ENCODE results near the gene CRB2. TPM values are rescaled to one million over a fixed set of nuclear protein-coding genes. Genes with fewer than 3 reads are reported as not detected.

Gene CRB2
- total RNA-seq, 1 donor from 2014 or later: not detected

DNA sequence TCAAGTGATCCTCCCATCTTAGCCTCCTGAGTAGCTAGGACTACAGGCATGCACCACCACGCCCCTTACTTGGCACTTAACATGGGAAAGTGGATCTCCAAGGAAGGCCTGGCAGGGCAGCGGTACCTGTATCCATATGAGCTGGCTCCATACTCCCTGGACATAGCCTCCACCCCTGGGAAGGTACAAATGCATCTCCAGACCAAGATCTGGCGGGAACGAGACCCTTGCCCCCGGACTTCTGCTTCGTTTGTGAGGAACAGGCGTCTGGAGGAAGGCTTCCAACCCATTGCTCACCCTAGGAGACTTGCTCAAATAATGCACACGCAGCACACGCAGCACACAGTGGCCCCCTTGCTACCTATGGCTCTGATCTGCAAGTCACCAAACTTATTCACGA lies 55.2 kb downstream of the CRB2 start:
- intact Hi-C loops (cut with DNase I): no loop called here
- DNase-seq (no peak), ATAC-seq (ENCODE audit: poor library complexity) (no peak)

GRCh38 chr9:123411636-123412035 lies 55.6 kb downstream of the CRB2 start:
- DNase-seq: no peak
- ATAC-seq (ENCODE audit: poor library complexity): no peak
- intact Hi-C loops (cut with DNase I): no loop called here

- no peak for DNase-seq
- intact Hi-C loops (cut with DNase I): no loop called here
- no peak for ATAC-seq (ENCODE audit: poor library complexity)
Measured at GRCh38 chr9:123412171-123412820, 56.3 kb downstream of the CRB2 start.

- no peak for ATAC-seq (ENCODE audit: poor library complexity)
- intact Hi-C loops (cut with DNase I): no loop called here
- no peak for DNase-seq
Measured at GRCh38 chr9:123414204-123414603, 58.2 kb downstream of the CRB2 start.

- no peak for DNase-seq
- intact Hi-C loops (cut with DNase I): no loop called here
- no peak for ATAC-seq (ENCODE audit: poor library complexity)
Measured at GRCh38 chr9:123414936-123415930, 59.2 kb downstream of the CRB2 start.

- DNase-seq: peak; percentile 18
- intact Hi-C loops (cut with DNase I): no loop called here
- no peak for ATAC-seq (ENCODE audit: poor library complexity)
Measured at GRCh38 chr9:123416176-123416575, 60.2 kb downstream of the CRB2 start.

DNA sequence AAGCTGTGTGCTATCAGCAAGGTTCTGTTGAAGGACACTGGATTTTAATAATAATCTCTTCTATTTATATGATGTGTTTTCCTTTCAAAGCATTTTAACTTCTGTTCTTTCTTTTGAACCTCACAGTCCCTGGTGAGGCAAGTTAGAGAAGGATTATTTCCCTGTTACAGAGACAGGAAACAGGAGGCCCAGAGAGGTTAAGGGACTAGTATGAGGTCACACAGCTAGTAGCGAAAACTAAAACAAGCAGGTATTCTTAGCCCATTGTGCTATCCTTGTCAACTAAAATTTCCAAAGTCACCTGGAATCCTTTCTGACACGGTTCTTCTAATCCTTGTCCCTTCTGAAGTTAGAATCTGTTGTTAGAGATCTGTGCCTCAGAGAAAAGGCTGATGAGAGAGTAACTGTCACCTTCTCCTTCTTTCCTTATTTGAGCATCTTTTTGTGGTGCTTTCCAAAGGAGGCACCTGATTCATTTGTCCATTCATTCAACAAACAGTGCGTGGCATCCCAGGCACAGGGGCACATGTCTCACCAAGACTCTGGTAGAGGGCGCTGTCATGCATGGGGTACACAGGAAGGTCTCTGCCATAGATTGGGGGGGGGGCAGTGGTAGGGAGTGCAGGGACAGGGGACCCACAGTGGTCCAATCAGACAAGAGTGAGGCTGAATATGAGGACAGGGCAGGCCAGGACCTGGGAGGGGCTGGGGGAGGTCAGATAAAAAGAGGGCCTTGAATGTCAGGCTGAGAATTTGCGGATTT lies 61.5 kb downstream of the CRB2 start:
- ATAC-seq (ENCODE audit: poor library complexity): no peak
- intact Hi-C loops (cut with DNase I): no loop called here
- no peak for DNase-seq

GRCh38 chr9:123418052-123418430 lies 62.0 kb downstream of the CRB2 start:
- ATAC-seq (ENCODE audit: poor library complexity) (no peak), DNase-seq (no peak)
- intact Hi-C loops (cut with DNase I): no loop called here

DNA sequence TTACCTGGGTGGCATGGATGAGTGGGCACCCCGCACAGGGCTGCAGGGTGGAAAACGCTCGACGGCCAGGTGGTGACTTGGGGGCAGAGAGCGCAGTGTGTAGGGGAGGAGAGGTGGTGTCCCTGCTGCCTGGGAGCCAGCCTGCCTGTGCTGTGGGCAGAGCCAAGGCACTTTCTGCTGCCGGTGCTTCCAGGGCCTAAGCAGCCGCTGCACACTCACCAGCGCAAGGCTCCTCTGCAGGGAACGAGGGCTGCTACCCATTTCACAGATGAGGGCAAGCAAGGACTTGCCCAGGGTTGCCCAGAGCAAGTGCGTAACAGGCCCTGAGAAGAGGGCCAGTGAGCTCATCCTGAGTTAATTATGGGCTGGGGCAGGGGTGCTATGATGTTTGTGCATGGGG lies 62.5 kb downstream of the CRB2 start:
- intact Hi-C loops (cut with DNase I): no loop called here
- ATAC-seq (ENCODE audit: poor library complexity): no peak
- no peak for DNase-seq

DNA sequence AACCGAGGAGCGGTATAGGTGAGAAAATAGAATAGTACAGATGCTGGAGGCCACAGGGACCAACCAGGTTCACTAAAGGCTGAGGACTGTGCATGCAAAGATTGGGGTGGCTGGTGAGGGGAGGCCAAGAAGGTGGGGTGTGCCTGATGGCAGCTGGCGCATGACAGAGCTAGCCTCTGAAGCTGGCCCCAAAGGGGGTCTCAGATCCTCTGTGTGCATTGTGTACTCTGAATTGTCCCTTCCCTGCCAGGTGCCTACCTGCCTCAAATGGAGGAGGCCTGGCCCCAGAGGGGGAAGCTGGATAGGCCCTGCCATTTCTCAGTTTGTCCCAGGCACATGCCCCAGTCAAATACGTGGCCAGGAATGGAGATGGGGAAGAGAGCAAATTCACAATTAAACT lies 63.1 kb downstream of the CRB2 start:
- ATAC-seq (ENCODE audit: poor library complexity): no peak
- intact Hi-C loops (cut with DNase I): no loop called here
- DNase-seq: no peak

GRCh38 chr9:123419721-123420591 lies 64.0 kb downstream of the CRB2 start:
- DNase-seq (no peak), ATAC-seq (ENCODE audit: poor library complexity) (no peak)
- intact Hi-C loops (cut with DNase I): no loop called here

GRCh38 chr9:123420592-123421111 lies 64.7 kb downstream of the CRB2 start:
- ATAC-seq (ENCODE audit: poor library complexity) (no peak), DNase-seq (no peak)
- intact Hi-C loops (cut with DNase I): no loop called here

DNA sequence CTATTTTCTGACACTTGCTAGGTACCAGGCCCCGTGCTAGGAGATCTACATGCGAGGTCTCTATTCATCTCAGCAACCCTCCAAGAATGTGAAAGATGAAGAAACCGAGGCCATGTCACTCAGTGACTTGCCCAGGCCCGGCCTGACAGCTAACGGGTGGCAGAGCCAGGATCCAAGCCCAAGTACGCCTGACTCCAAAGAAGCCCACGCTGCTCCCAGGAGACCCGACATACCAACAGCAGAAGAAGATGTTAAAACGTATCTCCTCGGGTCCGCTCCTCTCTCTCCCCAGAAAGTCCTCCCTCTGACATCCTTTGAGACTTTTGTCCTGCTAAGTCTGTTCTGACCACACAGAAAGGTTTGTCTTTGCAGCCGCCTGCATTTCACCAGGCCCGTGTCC lies 65.2 kb downstream of the CRB2 start:
- intact Hi-C loops (cut with DNase I): no loop called here
- ATAC-seq (ENCODE audit: poor library complexity) (no peak), DNase-seq (no peak)

GRCh38 chr9:123421801-123422455 lies 65.9 kb downstream of the CRB2 start:
- DNase-seq: no peak
- intact Hi-C loops (cut with DNase I): no loop called here
- ATAC-seq (ENCODE audit: poor library complexity): no peak

DNA sequence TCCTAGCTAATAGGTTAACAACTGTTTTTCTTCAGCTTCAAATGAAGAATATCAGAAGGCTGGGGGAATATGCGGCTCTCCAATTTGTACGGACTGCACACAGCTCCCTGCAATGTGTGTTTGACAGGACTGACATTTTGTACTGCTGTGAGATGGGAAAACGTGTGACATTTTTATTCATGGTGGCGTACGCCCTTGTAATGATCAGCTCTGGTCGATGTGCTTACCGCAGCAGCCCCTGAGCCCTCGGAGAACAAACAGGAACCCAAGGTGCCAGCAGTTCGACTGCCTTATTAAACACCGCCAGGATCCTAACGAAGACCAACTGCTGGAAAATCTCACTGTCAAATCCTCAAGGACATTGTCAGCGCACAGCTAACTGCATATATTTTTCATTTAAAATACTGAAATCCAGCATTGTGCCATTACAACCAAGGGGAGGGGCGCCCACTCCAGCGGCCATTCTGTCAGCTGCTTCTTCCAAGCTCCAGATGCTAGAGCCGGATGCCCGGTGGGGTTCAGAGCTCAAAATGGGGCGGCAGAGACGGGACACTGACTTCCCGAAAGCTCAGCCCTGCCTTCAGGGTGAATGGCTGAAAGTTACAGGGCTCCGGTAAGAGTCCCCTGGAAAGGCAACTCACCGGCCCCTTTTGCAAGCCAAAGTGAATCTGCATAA lies 66.8 kb downstream of the CRB2 start:
- intact Hi-C loops (cut with DNase I): no loop called here
- ATAC-seq (ENCODE audit: poor library complexity) (no peak), DNase-seq (peak; percentile 16)

DNA sequence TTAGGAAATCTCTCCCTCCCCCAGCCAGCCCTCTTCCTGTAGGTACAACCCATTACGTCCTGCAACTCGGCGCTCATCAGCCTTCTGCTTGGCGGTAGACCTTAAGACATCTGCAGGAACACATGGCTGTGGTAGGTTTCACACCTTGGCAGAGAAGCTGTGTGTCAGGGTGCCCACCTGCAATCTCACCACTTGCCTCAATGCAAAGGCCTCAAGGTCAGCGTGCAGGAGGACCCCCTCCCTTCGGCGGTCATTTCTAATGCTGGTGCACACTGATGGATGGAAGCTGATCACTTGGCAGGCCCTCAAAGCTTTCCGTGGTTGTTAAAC lies 67.3 kb downstream of the CRB2 start:
- ATAC-seq (ENCODE audit: poor library complexity) (no peak), DNase-seq (no peak)
- intact Hi-C loops (cut with DNase I): no loop called here

- DNase-seq: peak; percentile 60
- ATAC-seq (ENCODE audit: poor library complexity): peak; percentile 52
- intact Hi-C loops (cut with DNase I): no loop called here
Measured at GRCh38 chr9:123424131-123424530, 68.1 kb downstream of the CRB2 start.
